Body of pancreas (tissue), 4 donors: ENCODE data around the gene MYO10.

Experiments
- POLR2A ChIP-seq, 3 donors: fragments of 450-650 bp; IDR thresholded peaks; one replicate each; pipeline ENCODE4 v1.6.1; 2016; ENCODE audit warnings: antibody characterized with exemption in 3 of 3, mild to moderate bottlenecking in 2 of 3
- TF ChIP-seq, protein P1 (sequence below), 7 experiments: fragments of 450-650 bp in 4 of 7; fragments of 200-600 bp in 3 of 7; sonication (generic) in 3 of 7; IDR thresholded peaks; one replicate each; pipeline ENCODE4 v1.5.1; 2016 to 2019; ENCODE audit warnings: antibody characterized with exemption in 7 of 7

GRCh38 chr5:16725575-16725974 lies 210.5 kb downstream of the MYO10 start:
- TF ChIP-seq, protein P1, sequence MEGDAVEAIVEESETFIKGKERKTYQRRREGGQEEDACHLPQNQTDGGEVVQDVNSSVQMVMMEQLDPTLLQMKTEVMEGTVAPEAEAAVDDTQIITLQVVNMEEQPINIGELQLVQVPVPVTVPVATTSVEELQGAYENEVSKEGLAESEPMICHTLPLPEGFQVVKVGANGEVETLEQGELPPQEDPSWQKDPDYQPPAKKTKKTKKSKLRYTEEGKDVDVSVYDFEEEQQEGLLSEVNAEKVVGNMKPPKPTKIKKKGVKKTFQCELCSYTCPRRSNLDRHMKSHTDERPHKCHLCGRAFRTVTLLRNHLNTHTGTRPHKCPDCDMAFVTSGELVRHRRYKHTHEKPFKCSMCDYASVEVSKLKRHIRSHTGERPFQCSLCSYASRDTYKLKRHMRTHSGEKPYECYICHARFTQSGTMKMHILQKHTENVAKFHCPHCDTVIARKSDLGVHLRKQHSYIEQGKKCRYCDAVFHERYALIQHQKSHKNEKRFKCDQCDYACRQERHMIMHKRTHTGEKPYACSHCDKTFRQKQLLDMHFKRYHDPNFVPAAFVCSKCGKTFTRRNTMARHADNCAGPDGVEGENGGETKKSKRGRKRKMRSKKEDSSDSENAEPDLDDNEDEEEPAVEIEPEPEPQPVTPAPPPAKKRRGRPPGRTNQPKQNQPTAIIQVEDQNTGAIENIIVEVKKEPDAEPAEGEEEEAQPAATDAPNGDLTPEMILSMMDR (IDR thresholded peaks at IDR 0.05) = no peak
- TF ChIP-seq POLR2A (IDR thresholded peaks at IDR 0.05) = no peak
